Neural cell (in vitro differentiated cells): ENCODE measurements around the gene ELOVL1. TPM values are rescaled to one million over a fixed set of nuclear protein-coding genes. Genes with fewer than 3 reads are reported as not detected.

Experiments used
- H2AFZ ChIP-seq: fragments of 200-600, 300-800 bp; sonication (generic), shearing (Covaris generic); 2 replicates; pipeline ENCODE4 v1.6.0; 2014; ENCODE audit warnings: low read depth, mild to moderate bottlenecking, antibody characterized with exemption, low read length, moderate library complexity
- H3F3A ChIP-seq: fragments of 200-600 bp; shearing (Covaris generic); 2 replicates; pipeline ENCODE4 v1.6.1; 2016; ENCODE audit warnings: mild to moderate bottlenecking, moderate library complexity, mixed read lengths, antibody characterized with exemption, low read length; ENCODE audit not compliant: insufficient read depth, poor library complexity, severe bottlenecking
- H3K27ac ChIP-seq: fragments of 200-600, 300-800 bp; sonication (generic), shearing (Covaris generic); 2 replicates; pipeline ENCODE4 v1.5.1; 2014; ENCODE audit warnings: mild to moderate bottlenecking, low read length, moderate library complexity
- H3K27me3 ChIP-seq: fragments of 300-800, 200-600 bp; sonication (generic), shearing (Covaris generic); 2 replicates; pipeline ENCODE4 v1.6.0; 2014; ENCODE audit warnings: mild to moderate bottlenecking, low read depth, low read length, moderate library complexity; ENCODE audit not compliant: insufficient read depth
- H3K36me3 ChIP-seq: fragments of 300-800, 200-600 bp; sonication (generic), shearing (Covaris generic); 2 replicates; pipeline ENCODE4 v1.5.1; 2014; ENCODE audit warnings: mild to moderate bottlenecking, antibody characterized with exemption, low read length, moderate library complexity; ENCODE audit not compliant: insufficient read depth
- H3K4me2 ChIP-seq: fragments of 300-800, 200-600 bp; sonication (generic), shearing (Covaris generic); 2 replicates; pipeline ENCODE4 v1.6.0; 2014; ENCODE audit warnings: mild to moderate bottlenecking, low read length
- H3K4me3 ChIP-seq: fragments of 300-800, 200-600 bp; sonication (generic), shearing (Covaris generic); 2 replicates; pipeline ENCODE4 v1.5.1; 2014; ENCODE audit warnings: mild to moderate bottlenecking, low read length, moderate library complexity
- H3K79me2 ChIP-seq: fragments of 200-600 bp; shearing (Covaris generic); replicated peaks from 2 replicates; pipeline ENCODE4 v1.6.0; 2014; ENCODE audit warnings: mild to moderate bottlenecking, low read length, moderate library complexity; ENCODE audit not compliant: insufficient read depth
- H3K9ac ChIP-seq: fragments of 300-800, 200-600 bp; sonication (generic), shearing (Covaris generic); 2 replicates; pipeline ENCODE4 v1.6.1; 2016; ENCODE audit warnings: mild to moderate bottlenecking, low read length, mixed read lengths
- H3K9me2 ChIP-seq: fragments of 200-600 bp; shearing (Covaris generic); 2 replicates; pipeline ENCODE4 v1.6.1; 2016; ENCODE audit warnings: mild to moderate bottlenecking, low read length, mixed read lengths; ENCODE audit not compliant: insufficient read depth
- H3K9me3 ChIP-seq: fragments of 200-600, 300-800 bp; sonication (generic), shearing (Covaris generic); 2 replicates; pipeline ENCODE4 v1.6.1; 2016; ENCODE audit warnings: mild to moderate bottlenecking, mixed run types, low read length, moderate library complexity, mixed read lengths
- H4K20me1 ChIP-seq: fragments of 200-600 bp; shearing (Covaris generic); 2 replicates; pipeline ENCODE4 v1.6.1; 2016; ENCODE audit warnings: mild to moderate bottlenecking, mixed run types; ENCODE audit not compliant: insufficient read depth
- EP300 ChIP-seq: fragments of 450-650 bp; conservative IDR thresholded peaks from 2 replicates; pipeline ENCODE4 v1.6.1; 2014; ENCODE audit warnings: antibody characterized with exemption, mild to moderate bottlenecking, moderate library complexity; ENCODE audit not compliant: poor library complexity, severe bottlenecking
- EZH2 ChIP-seq: fragments of 200-600, 300-800 bp; shearing (Covaris generic), sonication (generic); IDR thresholded peaks from 2 replicates; pipeline ENCODE4 v1.6.1; 2014; ENCODE audit warnings: antibody characterized with exemption, low read length, borderline replicate concordance, mild to moderate bottlenecking; ENCODE audit not compliant: insufficient read depth, poor library complexity, severe bottlenecking
- MXI1 ChIP-seq: fragments of 450-650 bp; conservative IDR thresholded peaks from 2 replicates; pipeline ENCODE4 v1.6.1; 2014; ENCODE audit warnings: antibody characterized with exemption, mild to moderate bottlenecking; ENCODE audit not compliant: poor library complexity, severe bottlenecking
- POLR2AphosphoS5 ChIP-seq: IDR thresholded peaks from 2 replicates; pipeline ENCODE4 v1.6.1; 2012
- RAD21 ChIP-seq: fragments of 450-650 bp; conservative IDR thresholded peaks from 2 replicates; pipeline ENCODE4 v1.6.1; 2014; ENCODE audit warnings: antibody characterized with exemption, mild to moderate bottlenecking, moderate library complexity
- SMC3 ChIP-seq: fragments of 450-650 bp; conservative IDR thresholded peaks from 2 replicates; pipeline ENCODE4 v1.6.1; 2014; ENCODE audit warnings: antibody characterized with exemption, mild to moderate bottlenecking, moderate library complexity; ENCODE audit not compliant: poor library complexity
- TAF1 ChIP-seq: IDR thresholded peaks from 2 replicates; pipeline ENCODE4 v1.6.1; 2012; ENCODE audit warnings: low read depth
- polyA plus RNA-seq: library from polyadenylated mRNA; depleted of rRNA; stranded (reverse); fragments of >200 nt; gene quantifications from 2 replicates; pipeline ENCODE4 v1.2.3, GENCODE V29; 2014
- TF ChIP-seq, protein P1 (sequence below): IDR thresholded peaks from 2 replicates; pipeline ENCODE4 v1.6.1; 2012; ENCODE audit warnings: borderline replicate concordance
- TF ChIP-seq, protein P2 (sequence below): fragments of 450-650 bp; IDR thresholded peaks from 2 replicates; pipeline ENCODE4 v1.5.1; 2014; ENCODE audit warnings: antibody characterized with exemption, mild to moderate bottlenecking, moderate library complexity; ENCODE audit not compliant: poor library complexity, severe bottlenecking

ELOVL1 gene
- polyA plus RNA-seq, 1 donor from 2014 or later: 12.9 TPM

DNA sequence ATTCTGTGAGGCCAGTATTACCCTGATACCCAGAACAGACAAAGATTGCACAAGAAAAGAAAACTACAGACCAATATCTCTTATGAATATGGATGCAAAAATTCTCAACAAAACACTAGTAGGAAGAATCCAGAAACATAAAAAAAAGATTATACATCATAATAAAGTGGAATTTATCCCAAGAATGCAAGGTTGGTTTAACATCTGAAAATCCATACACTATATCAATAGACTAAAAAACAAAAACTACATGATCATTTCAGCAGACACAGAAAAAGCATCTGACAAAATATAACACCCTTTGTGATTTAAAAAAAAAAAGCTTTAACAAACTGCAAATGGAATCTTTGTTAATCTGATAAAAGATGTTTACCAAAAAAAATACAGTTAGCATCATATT is 42.4 kb downstream of the ELOVL1 start:
- Histone ChIP-seq H3K79me2 (no peaks in the 10 kb centered on the region), H3K9me3 (peaks cover 5% of the 10 kb centered on the region), H3K27me3 (no peaks in the 10 kb centered on the region), H3F3A (no peaks in the 10 kb centered on the region), H3K9ac (no peak overlapping the region), H4K20me1 (no peaks in the 10 kb centered on the region), H3K4me3 (no peak overlapping the region), H3K4me2 (no peak overlapping the region), H2AFZ (no peak overlapping the region), H3K9me2 (no peaks in the 10 kb centered on the region), H3K36me3 (no peaks in the 10 kb centered on the region), H3K27ac (no peak overlapping the region)
- TF ChIP-seq POLR2AphosphoS5 (no peak), EZH2 (no peak), EP300 (no peak), MXI1 (no peak), SMC3 (no peak), TAF1 (no peak), RAD21 (no peak)
- TF ChIP-seq, protein P1, sequence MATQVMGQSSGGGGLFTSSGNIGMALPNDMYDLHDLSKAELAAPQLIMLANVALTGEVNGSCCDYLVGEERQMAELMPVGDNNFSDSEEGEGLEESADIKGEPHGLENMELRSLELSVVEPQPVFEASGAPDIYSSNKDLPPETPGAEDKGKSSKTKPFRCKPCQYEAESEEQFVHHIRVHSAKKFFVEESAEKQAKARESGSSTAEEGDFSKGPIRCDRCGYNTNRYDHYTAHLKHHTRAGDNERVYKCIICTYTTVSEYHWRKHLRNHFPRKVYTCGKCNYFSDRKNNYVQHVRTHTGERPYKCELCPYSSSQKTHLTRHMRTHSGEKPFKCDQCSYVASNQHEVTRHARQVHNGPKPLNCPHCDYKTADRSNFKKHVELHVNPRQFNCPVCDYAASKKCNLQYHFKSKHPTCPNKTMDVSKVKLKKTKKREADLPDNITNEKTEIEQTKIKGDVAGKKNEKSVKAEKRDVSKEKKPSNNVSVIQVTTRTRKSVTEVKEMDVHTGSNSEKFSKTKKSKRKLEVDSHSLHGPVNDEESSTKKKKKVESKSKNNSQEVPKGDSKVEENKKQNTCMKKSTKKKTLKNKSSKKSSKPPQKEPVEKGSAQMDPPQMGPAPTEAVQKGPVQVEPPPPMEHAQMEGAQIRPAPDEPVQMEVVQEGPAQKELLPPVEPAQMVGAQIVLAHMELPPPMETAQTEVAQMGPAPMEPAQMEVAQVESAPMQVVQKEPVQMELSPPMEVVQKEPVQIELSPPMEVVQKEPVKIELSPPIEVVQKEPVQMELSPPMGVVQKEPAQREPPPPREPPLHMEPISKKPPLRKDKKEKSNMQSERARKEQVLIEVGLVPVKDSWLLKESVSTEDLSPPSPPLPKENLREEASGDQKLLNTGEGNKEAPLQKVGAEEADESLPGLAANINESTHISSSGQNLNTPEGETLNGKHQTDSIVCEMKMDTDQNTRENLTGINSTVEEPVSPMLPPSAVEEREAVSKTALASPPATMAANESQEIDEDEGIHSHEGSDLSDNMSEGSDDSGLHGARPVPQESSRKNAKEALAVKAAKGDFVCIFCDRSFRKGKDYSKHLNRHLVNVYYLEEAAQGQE: no peak
- TF ChIP-seq, protein P2, sequence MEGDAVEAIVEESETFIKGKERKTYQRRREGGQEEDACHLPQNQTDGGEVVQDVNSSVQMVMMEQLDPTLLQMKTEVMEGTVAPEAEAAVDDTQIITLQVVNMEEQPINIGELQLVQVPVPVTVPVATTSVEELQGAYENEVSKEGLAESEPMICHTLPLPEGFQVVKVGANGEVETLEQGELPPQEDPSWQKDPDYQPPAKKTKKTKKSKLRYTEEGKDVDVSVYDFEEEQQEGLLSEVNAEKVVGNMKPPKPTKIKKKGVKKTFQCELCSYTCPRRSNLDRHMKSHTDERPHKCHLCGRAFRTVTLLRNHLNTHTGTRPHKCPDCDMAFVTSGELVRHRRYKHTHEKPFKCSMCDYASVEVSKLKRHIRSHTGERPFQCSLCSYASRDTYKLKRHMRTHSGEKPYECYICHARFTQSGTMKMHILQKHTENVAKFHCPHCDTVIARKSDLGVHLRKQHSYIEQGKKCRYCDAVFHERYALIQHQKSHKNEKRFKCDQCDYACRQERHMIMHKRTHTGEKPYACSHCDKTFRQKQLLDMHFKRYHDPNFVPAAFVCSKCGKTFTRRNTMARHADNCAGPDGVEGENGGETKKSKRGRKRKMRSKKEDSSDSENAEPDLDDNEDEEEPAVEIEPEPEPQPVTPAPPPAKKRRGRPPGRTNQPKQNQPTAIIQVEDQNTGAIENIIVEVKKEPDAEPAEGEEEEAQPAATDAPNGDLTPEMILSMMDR: no peak

DNA sequence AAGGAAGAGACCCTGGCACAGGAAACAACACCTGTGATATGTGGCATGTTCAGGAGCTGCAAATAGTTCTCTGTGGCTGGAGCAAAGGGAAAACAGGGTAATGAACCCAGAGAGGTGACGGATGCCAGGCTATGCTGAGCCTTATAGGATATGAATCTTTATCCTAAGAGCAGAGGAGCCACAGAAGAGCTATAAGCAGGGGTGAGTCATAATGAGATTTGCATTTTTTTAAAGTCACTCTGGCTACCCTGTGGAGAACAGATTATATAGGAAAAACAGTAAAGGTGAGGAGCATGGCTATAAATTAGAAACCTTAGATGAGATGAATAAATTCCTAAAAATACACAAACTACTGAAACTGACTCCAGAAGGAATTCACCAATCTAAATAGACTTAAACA is 43.0 kb downstream of the ELOVL1 start:
- Histone ChIP-seq H2AFZ (no peak overlapping the region), H3K79me2 (no peaks in the 10 kb centered on the region), H3K27ac (no peak overlapping the region), H3K4me2 (no peak overlapping the region), H3K4me3 (no peak overlapping the region), H4K20me1 (no peaks in the 10 kb centered on the region), H3K36me3 (no peaks in the 10 kb centered on the region), H3F3A (no peaks in the 10 kb centered on the region), H3K9ac (no peak overlapping the region), H3K9me3 (peaks cover 5% of the 10 kb centered on the region), H3K9me2 (no peaks in the 10 kb centered on the region), H3K27me3 (no peaks in the 10 kb centered on the region)
- TF ChIP-seq RAD21: no peak
- no peak for TF ChIP-seq TAF1
- TF ChIP-seq, protein P2: no peak
